GM12864 (cell line): ENCODE data around the gene GP1BB.

Experiments
- DNase-seq: peaks from one replicate; pipeline ENCODE4 v3.0.0-alpha.2; 2011; ENCODE audit warnings: low read depth
- H3K4me3 ChIP-seq: 2 replicates; pipeline ENCODE4 v1.5.1; 2011; ENCODE audit warnings: mild to moderate bottlenecking, low read depth, low read length, control low read depth
- TF ChIP-seq, protein P1 (sequence below): IDR thresholded peaks from 2 replicates; pipeline ENCODE4 v1.5.1; 2011; ENCODE audit warnings: low read depth, mild to moderate bottlenecking, moderate library complexity, low read length, control low read depth, inconsistent platforms; ENCODE audit errors: missing control alignments

The GP1BB gene

DNA sequence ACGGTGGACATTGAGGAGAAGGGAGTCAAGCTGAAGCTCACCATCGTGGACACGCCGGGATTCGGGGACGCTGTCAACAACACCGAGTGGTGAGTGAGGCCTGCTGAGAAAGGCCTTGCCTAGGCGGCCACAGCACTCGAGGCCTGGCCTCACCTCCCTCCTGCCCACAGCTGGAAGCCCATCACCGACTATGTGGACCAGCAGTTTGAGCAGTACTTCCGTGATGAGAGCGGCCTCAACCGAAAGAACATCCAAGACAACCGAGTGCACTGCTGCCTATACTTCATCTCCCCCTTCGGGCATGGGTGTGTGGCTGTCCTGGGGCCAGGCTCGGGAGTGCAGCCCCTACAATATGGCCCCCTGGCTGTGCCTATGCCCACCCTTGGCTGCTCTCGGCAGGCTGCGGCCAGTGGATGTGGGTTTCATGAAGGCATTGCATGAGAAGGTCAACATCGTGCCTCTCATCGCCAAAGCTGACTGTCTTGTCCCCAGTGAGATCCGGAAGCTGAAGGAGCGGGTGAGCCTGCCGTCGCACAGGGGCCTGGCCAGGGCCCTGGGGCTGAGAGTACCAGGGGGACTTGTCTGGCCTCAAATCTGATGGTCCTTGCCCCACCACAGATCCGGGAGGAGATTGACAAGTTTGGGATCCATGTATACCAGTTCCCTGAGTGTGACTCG lies 3.0 kb upstream of the GP1BB start:
- TF ChIP-seq, protein P1, sequence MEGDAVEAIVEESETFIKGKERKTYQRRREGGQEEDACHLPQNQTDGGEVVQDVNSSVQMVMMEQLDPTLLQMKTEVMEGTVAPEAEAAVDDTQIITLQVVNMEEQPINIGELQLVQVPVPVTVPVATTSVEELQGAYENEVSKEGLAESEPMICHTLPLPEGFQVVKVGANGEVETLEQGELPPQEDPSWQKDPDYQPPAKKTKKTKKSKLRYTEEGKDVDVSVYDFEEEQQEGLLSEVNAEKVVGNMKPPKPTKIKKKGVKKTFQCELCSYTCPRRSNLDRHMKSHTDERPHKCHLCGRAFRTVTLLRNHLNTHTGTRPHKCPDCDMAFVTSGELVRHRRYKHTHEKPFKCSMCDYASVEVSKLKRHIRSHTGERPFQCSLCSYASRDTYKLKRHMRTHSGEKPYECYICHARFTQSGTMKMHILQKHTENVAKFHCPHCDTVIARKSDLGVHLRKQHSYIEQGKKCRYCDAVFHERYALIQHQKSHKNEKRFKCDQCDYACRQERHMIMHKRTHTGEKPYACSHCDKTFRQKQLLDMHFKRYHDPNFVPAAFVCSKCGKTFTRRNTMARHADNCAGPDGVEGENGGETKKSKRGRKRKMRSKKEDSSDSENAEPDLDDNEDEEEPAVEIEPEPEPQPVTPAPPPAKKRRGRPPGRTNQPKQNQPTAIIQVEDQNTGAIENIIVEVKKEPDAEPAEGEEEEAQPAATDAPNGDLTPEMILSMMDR: no peak
- DNase-seq: no peak
- H3K4me3 ChIP-seq: no peak overlapping the region

DNA sequence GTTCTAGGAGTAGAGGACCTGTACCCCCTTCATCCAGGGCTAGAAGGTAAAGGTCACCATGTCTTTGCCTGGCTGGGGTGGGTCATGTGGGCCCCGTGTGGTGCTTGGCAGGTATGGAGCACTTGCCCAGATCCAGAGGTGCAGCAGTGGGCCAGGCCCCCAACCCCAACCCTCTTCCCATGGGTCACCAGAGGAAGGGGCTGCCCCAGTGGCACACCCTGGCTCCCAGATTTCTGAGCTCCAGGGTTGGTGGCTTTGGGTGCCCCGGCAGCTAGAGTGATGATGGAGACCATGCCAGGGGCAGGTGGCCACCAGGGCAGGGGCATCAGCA lies 2.4 kb upstream of the GP1BB start:
- TF ChIP-seq, protein P1: no peak
- H3K4me3 ChIP-seq: no peak overlapping the region
- no peak for DNase-seq

DNA sequence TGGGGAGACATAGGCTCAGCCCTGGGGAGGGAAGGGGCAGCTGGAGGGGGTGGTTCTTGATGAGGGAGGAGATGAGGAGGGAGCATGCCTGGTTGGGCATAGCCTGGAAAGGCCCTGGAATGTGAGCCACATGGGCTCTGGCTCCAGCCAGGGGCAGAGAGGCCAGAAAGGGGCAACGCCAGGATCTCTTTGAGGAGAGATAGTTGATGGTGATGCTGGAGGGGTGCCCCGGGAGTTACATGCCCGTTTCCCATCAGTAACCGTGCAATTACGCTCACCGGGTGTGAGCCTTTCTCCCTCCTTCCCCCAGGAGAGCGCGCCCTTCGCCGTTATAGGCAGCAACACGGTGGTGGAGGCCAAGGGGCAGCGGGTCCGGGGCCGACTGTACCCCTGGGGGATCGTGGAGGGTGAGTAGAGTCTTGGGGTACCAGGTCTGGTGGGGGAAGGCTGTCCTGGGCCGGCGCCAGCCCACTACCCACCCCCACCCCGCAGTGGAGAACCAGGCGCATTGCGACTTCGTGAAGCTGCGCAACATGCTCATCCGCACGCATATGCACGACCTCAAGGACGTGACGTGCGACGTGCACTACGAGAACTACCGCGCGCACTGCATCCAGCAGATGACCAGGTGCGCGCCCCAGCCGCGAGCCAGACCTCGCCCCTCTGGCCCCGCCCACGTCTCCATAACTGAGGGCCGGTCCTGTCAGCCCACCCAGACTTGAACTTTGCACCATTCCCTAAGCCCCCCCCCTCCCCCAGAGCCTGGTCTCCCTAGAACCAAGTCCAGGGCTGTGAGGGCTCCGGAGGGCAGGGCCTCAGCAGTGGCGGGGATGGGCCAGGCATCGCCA lies 1.8 kb upstream of the GP1BB start:
- no peak for DNase-seq
- TF ChIP-seq, protein P1: no peak
- H3K4me3 ChIP-seq: no peak overlapping the region

DNA sequence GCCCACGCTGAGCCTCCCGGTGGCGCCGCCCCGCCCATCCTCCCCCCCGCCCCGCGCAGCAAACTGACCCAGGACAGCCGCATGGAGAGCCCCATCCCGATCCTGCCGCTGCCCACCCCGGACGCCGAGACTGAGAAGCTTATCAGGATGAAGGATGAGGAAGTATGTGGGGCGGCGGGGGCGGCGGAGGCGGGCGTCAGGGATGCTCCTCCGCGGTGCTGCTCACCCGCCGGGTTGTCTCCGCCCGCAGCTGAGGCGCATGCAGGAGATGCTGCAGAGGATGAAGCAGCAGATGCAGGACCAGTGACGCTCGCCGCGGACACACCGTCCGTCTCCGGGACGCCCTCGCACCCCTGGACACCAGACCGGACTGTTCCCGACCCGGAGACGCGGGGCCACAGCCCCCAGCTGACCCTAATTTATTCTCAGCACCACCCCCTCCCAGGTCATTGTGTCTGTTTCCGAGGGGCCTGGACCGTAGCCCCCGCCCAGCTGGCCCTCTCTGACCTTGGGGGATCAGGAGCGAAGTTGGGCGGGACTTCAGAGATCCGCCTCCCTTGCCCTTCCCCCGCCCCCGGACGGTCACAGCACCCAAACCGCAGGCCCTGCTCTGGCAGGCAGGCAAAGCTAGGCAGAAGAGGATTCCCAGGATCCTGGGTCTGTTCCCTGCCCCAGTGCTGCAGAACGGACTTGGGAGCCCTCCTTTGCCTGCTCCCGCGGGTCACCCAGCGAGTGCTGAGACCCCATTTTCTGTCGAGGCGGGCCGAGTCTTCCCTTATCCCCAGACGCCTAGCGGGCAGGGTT lies 959 bp upstream of the GP1BB start:
- no peak for DNase-seq
- H3K4me3 ChIP-seq: no peak overlapping the region
- TF ChIP-seq, protein P1: no peak

DNA sequence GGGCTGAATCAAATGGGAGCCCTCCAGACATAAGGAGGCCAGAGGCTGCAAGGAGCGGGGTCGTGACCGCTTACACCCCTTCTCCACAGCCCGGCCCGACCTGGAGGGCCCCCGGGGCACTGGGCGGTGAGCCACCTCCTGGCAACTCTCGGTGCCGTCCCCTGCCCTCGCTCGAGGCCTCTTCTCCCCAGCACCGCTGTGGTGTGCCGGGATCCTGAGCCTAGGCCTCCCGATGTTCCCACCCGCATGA lies 432 bp upstream of the GP1BB start:
- TF ChIP-seq, protein P1: no peak
- no peak overlapping the region for H3K4me3 ChIP-seq
- no peak for DNase-seq

DNA sequence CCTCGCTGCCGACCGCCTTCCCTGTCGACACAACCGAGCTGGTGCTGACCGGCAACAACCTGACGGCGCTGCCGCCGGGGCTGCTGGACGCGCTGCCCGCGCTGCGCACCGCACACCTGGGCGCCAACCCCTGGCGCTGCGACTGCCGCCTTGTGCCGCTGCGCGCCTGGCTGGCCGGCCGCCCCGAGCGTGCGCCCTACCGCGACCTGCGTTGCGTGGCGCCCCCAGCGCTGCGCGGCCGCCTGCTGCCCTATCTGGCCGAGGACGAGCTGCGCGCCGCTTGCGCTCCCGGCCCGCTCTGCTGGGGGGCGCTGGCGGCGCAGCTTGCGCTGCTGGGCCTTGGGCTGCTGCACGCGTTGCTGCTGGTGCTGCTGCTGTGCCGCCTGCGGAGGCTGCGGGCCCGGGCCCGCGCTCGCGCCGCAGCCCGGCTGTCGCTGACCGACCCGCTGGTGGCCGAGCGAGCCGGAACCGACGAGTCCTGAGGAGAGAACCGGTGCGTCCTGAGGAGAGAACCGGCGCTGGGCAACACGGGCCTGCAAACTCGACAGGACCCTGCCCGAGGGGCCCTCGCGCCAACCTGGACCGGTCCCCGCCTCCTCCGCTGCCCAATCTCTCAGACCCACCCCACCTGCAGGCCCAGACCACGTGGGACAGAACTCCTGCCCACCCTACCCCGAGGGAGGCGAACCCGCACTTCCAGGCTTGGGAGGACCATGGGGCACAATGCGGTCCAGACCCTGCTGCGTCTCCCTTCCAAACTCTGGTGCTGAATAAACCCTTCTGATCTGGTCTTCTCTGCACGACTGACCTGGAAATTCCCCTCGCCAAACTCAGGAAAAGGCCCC lies 866 bp downstream of the GP1BB start:
- TF ChIP-seq, protein P1: peak; percentile 23
- H3K4me3 ChIP-seq: no peak overlapping the region
- DNase-seq: no peak
